DMS114 treated with DMSO at 0.1 percent for 48 hours (cell line): ENCODE measurements around the gene TXNRD1.
"Not testable (repeated sequence)": the region's sequence is repeated elsewhere in the genome, so short reads cannot be mapped to it uniquely, and the experiment has no call there.

Experiments used
- DNase-seq: peaks from one replicate; lab custom pipeline; 2025; ENCODE audit not compliant: unreplicated experiment; lab: John Stamatoyannopoulos, UW

Gene TXNRD1

DNA sequence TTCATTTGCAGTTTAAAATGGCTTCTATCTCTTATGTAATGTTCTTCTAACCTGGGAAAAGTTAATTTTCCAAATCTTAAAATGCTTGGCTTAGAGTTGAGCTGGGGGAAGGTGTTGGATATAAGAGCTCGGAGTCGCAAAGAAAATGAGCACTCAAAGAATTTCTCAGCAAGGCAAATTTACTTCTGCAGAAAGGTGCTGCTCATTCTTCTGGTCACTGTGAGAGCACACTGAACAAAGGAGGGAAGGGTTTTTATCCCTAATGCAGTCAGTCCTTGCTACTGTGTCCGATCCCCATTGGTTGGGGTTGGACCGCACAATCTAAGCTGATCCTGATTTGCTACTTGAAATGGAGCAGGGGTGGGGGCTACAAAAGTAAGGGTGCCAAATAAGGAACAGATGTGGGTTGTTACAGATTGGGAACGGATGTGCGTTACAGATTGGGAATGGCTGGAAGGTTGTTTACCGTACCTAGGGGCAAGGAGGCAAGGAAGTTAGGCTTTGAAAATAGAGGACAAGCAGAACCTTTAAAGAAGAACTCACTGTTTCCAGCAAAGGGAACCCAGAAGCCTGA lies 19.4 kb downstream of the TXNRD1 start:
- no peak for DNase-seq

DNA sequence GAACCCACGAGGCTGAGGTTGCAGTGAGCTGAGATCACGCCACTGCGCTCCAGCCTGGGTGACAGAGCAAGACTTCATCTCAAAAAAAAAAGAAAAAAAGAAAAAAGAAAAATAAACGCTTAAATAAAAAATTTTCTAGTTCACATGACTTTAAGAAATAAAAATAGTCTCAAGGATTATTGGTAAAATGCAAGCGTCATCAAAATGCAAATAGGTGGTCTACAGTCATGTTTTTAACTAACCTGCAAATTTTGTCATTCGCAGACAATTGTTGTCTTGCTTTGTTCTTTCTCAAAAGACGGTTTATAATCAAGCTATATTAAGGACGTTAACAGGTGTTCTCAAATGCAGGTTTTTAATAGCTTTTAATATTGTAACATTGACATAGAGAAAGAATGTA lies 22.4 kb downstream of the TXNRD1 start:
- no peak for DNase-seq

DNA sequence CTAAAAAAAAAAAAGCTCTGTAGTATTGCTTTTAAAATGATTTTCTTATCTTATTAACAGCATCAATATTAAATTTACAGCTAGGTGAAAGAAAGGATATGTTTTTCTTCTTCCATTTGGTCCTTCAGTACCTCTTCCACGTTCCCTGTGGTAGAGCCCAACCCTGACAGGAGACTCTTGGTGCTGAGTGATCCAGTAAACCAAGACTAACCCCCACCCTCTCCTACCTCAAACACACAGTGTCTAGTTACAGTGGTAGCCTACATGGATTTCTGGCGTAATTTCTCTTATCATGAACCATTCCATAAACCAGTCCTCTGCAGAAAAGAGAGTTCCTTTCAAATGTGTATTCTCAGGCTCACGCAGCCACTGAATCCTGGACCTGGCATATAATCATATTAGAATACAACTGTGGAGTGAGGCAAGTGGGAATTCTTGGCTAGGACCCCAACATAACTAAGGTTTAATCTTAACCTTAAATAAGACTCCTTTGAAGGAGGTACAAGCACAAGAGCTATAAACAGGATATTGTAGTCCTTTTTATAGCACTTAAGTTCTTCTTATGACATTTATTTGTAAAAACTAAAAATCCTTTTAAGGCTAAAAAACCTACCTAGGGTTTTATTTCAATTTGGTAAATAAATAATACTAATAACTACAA lies 27.1 kb downstream of the TXNRD1 start:
- no peak for DNase-seq

DNA sequence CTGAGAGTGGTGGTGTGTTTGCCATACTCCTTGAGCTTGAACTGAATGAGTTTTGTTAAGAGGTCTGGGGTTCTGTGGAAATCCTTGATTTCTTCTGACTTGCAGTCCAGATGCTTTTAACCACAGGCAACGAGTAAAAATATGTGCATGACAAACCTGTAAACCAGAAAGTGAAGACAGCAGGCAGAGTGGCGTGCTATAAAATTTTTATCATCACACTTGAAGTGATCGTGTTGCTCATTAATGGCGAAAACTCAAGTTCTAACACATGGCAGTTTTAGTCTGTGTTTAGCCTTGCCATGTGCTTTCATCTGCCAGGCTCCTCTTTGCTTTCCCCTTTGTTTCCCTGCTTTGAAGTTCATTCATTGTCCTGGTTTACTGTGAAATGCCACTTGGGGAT lies 28.0 kb downstream of the TXNRD1 start:
- DNase-seq: no peak

DNA sequence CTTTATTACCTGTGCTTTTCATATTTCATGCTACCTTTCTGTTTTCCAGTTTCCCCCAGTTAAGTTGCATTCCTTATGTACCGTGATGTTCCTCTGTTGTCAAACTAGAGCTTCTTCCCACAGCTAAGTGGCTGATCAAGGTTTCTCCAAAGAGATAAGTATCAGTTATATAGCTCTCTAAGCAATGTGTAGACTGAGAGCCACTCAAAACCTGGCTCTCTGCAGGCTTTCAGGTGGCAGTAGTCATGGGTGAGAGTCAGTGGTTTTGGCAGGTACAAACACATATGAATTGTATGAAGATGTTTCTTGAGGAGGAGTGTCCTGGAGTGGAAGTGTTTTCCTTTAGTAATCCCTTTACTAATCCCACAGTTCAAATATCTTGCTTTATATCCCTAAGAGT lies 28.4 kb downstream of the TXNRD1 start:
- DNase-seq: no peak

DNA sequence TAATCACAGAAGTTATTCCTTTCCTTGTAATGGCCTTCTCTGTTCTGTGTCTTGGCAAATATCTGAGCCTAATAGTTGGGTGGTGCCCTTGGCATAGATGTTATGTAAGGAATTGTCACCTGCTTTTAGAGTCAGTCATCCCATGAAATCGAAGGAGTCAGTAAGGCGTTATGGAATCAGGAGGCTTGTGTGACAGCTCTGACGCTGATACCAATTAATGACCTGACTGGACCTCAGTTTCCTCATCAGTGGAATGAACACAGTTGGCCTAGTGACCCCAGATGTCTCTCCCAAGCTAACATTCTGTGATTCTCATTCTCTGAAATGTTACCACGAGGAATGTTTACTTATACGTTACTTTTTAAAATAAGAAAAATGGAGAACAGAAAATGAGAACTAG lies 32.1 kb downstream of the TXNRD1 start:
- DNase-seq: no peak

DNA sequence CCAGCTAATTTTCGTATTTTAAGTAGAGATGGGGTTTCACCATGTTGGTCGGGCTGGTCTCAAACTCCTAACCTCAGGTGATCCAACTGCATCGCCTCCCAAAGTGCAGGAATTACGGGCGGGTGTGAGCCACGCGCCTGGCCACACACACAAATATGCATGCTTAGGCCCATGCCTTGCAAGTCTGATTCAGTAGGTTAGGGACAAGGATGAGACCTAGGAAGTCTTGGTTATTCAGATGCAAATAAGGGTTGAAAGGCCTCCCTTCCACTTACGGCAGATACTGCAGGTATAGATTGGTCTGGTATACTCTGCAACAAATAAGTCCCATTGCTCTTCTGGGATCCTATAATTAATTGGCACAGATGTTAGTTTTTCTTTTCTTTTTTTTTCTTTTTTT lies 32.9 kb downstream of the TXNRD1 start:
- no peak for DNase-seq

DNA sequence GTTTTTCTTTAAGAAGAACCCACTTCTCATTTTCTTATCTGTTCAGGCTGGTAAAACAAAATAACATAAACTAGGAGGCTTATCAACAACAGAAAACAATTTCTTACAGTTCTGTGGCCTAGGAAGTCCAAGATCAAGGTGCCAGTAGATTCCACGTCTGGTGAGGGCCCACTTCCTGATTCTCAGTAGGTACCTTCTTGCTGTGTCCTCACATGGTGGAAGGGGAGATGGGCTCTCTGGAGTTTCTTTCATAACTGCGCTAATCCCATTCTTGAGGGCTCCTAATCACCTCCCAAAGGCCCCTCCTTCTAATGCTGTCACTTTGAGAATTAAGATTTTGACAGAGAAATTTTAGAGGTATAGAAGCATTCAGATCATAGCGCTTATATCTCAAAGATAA lies 33.4 kb downstream of the TXNRD1 start:
- no peak for DNase-seq

DNA sequence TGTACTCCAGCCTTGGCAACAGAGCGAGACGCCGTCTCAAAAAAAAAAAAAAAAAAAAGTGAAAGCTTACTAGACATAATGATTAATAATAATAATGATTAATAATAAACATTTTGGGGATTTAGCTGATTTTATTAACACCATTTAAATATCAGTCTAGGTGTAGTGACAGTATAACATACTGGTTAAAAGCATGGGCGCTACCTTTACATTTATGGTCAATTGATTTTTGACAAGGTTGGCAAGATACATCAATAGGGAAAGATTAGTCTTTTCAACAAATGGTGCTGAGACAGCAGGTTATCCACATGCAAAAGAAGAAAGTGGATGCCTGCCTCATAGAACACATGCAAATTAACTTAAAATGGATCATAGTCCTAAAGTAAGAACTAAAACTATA lies 34.3 kb downstream of the TXNRD1 start:
- no peak for DNase-seq

DNA sequence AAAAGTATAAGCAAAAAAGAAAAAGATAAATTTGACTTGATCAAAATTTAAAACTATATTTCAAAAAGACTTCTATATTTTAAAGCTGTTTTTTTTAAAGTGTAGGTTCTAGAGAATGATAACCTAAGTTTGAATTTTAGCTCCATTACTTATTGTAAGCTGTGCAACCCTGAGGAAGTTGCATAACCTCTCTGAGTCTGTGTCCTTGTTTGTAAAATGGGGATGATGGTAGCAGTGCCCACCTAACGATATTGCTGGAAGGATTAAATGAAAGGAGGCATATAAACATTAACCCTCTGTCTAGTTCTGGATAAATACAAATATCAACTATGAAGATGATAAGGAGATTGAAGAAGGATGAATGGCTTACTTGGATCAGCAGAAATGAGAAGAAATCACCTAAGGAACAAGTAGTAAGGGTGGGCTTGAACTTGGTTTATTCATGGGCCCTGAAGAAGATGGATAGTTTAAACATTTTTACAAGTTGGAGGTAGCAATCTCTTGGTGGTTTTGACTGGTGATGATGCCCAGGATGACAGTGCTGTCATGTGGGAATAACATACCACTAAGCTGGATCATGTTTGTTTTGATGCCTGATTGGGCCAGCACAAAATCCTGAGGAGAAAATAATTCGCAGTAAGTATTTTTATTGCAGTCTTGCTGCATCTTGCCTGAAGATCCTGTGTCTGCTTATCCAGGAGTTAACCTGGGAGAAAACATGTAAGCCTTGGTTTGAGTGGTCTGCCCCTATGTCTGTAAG lies 35.0 kb downstream of the TXNRD1 start:
- no peak for DNase-seq

DNA sequence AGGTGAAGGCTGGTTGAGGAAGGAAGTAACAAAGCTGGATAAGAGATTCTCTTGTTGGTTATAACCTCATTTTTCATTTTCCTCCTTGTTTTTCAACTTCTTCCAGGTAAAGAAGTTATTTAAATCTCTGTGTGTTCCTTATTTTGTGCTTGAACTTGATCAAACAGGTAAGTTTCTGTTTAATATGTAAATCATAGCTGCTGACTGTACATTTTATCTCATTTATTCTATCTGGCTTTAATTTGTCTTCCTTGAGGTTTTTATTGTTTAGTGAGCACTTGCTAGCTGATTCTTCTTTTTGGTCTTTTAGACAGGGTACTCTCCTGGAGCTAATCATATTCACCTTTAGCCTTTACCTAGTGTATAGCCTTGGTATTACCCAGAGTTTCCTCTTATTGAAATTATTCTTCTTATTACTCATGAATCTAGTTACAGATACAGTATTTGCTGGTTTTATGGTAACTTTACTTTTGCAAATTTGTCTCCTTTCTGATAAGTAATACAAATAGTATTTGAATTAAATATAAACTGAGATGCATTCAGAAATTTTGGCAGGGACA lies 42.4 kb downstream of the TXNRD1 start:
- DNase-seq: no peak

DNA sequence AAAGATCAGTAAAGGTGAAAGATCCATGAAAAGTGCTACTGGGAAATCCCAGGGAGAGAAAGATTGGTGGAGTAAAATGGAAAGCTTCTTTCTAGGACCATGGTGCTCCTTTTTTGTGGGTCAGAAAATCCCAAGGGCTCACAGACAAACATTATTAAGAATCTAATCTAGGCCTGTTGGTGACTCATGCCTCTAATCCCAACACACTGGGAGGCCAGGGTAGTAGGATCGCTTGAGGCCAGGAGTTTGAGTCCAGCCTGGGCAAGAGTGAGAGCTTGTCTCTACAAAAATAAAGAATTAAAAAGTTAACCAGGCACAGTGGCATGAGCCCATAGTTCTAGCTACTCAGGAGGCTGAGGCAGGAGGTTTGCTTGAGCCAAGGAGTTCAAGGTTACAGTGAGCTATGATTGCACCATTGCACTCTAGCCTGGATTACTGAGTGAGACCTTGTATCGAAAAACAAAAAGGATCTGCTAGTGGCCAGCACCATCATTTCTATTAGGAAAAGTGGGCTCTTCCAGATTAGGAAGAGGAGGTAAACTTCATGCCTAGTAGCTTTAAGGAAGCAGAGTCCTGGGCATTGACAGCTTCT lies 43.0 kb downstream of the TXNRD1 start:
- no peak for DNase-seq

DNA sequence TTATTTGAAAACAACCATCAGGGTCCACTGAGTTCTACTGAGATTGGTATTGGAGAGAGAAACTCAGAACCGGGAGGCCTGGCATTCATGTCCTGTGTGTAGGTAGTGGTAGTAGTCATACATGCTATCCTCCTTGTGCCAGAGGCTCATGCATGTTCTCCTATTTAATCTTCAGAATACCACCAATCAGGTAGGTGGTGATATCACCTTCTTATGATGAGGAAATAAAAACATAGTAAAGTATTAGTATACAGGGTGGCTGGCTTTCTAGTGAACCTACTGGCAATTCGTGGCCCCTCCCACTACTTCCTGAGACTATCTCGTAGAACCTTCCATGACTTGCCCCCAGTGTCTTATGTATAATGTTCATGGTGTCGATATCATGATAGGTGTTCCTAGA lies 47.4 kb downstream of the TXNRD1 start:
- no peak for DNase-seq

DNA sequence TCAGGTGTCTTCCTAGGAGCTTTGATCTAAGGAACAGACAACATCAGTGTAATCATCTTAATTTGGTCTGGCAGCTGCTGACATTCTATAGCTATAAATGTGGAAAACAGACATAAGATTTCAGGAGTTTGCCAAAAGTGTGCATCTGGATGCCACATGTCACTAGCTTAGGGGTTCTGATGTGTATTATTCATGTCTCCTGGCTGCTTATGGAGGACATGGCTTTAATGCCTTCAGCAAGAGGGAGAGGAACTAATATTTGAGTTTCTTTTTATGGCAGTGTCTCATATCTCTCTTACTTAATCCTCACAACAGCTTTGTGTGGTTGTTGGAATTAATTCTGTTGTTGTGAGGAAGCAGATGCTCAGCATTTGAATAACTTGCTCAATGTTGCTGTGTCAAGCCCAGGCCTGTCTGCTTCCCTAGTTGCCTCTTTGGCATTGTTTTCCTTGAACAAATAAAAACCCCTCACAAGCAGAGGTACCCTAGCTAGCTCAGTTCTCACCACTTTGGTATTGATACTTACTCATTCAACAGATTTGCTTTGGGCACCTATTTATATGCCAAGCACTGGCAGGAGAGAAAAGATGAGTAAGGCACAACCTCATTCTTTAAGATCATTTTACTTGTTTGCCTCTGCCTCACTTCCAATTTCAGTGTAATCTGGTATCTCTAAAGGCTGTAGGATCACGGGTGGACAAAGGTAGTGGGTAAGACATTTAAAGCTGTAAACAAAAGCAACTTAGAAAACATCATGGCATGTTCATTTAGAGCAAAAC lies 48.2 kb downstream of the TXNRD1 start:
- DNase-seq: no peak

DNA sequence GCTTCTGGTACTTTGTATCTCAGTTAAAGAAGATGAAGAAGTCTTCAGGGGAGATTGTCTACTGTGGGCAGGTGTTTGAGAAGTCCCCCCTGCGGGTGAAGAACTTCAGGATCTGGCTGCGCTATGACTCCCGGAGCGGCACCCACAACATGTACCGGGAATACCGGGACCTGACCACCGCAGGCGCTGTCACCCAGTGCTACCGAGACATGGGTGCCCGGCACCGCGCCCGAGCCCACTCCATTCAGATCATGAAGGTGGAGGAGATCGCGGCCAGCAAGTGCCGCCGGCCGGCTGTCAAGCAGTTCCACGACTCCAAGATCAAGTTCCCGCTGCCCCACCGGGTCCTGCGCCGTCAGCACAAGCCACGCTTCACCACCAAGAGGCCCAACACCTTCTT lies 49.9 kb downstream of the TXNRD1 start:
- not testable (repeated sequence) for DNase-seq

DNA sequence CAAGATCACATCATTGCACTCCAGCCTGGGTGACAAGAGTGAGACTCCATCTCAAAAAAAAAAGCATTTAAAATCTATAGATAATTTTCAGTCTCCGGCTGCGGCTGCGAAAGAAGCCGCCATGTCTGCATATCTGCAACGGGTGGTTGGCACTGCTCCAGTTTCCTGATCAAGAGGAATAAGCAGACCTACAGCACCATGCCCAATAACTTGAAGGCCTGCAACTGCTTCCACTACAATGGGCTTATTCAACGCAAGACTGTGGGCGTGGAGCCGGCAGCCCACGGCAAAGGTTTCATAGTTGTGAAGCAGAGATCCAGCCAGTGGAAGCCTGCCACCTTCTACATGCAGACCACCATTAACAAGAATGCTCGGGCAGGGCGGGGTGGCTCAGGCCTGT lies 57.4 kb downstream of the TXNRD1 start:
- DNase-seq: no peak

DNA sequence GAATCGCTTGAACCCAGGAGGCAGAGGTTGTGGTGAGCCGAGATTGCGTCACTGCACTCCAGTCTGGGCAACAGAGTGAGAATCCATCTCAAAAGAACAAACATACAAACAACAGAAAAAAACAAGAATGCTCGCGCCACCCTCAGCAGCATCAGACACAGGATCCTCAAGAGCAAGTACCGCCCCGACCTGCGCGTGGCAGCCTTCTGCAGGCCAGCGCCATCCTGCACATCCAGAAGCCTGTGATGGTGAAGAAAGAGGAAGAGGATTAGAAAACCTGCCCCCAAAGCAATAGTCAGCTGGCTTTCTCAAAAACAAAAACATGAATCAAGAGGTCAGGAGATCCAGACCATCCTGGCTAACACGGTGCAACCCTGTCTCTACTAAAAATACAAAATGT lies 57.9 kb downstream of the TXNRD1 start:
- DNase-seq: no peak

DNA sequence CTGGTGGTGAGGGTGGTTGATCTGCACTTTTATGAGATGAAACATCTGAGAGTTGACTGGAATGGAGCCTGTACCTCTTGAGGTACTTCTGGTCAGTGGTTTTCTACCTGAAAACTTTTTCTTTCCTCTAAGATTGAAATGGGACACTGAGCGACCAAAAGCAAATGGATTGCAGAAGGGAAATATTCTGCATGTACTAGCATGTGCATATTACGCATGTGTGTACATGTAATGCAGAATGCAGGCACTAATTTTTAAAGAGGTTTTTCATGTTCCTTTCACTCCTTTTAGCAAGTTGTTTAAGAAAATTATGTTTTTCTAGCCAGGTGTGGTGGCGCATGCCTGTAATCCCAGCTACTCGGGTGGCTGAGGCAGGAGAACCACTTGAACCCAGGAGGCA lies 59.2 kb downstream of the TXNRD1 start:
- DNase-seq: no peak

DNA sequence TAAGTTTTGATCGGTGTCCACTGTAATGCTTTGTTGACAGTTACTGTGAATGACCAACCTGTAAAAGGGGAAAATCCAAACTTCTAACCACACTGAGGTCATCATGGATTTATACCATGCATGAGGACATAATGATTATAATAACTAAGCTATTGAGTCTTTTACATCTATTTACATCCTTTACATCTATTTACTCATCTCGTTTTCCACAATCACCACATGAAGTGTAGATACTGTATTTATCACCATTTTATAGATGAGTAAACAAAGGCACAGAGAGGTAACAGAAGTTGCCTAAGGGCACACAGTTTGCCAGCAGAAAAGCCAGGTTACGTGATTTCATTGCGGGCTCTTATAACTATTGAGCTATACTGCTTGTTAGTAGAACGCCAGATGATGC lies 60.1 kb downstream of the TXNRD1 start:
- no peak for DNase-seq

DNA sequence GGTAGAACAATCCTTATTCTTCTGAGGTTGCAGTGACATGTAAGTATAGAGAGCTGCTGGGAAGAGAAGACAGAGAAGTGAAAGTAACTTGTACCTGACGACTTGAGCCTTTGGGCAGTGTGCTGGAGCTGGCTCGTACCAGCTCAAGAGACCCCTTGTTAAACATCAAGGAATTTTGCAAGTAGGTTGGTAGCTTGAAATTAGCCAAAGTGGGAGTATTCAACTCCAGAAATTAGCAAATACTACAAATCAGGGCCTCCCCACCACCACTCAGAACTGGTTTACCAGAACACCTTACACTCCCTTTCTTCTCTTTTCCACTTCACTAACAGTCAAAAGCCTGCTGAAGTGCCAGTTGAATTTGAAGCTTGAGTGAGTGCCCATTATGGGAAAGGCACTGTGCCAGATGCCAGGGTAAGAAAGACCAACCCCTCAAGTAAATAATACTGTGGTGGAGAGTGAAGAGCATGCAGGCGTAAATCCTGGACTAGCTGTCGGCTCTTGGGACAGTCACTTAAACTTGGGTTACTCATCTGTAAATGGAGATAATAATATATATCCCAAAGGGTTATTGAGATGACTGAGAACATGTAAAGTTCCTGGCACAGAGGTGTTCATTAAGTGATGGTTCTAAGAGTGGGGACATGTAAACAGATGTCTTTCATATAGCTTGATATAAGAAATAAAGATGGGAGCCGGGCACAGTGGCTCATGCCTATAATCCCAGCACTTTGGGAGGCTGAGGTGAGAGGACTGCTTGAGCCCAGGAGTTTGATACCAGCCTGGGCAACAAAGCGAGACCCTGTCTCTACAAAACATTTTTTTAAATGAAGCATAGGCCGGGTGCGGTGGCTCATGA lies 60.9 kb downstream of the TXNRD1 start:
- DNase-seq: no peak
